Body of pancreas (tissue), 4 donors: ENCODE data around the gene PSMA3. TPM values are rescaled to one million over a fixed set of nuclear protein-coding genes. Genes with fewer than 3 reads are reported as not detected.

ENCODE experiments used
- ATAC-seq: fragments of 150-250 bp; one replicate; pipeline ENCODE4 v1.9.1; 2016
- DNase-seq, 4 donors: peaks; one replicate each; pipeline ENCODE4 v3.0.0-alpha.2; 2019
- H3K27ac ChIP-seq, 4 donors: fragments of 200-600 bp; sonication (generic); 1 replicate in 3 of 4; 2 replicates in 1 of 4; pipeline versions ENCODE4 v1.5.1 to v1.6.1; 2016 to 2019; ENCODE audit warnings: mild to moderate bottlenecking in 1 of 4, mixed read lengths in 1 of 4, moderate library complexity in 1 of 4
- H3K27me3 ChIP-seq, 2 donors: fragments of 200-600 bp; sonication (generic); one replicate each; pipeline ENCODE4 v1.6.0; 2016; ENCODE audit warnings: mild to moderate bottlenecking in 1 of 2
- H3K36me3 ChIP-seq, 2 donors: fragments of 200-600 bp; sonication (generic); replicated peaks in 1 of 2; 2 replicates each; pipeline ENCODE4 v1.5.1; 2016; ENCODE audit warnings: low read depth in 2 of 2; ENCODE audit not compliant: insufficient read depth in 1 of 2
- H3K4me1 ChIP-seq: fragments of 200-600 bp; sonication (generic); one replicate; pipeline ENCODE4 v1.6.0; 2016
- H3K4me3 ChIP-seq, 2 donors: fragments of 200-600 bp; sonication (generic); 1 replicate in 1 of 2; 2 replicates in 1 of 2; pipeline ENCODE4 v1.5.1; 2016 to 2019
- H3K9me3 ChIP-seq, 3 donors: fragments of 200-600 bp; sonication (generic); 1 replicate in 2 of 3; 2 replicates in 1 of 3; pipeline ENCODE4 v1.5.1; 2016
- POLR2A ChIP-seq, 3 donors: fragments of 450-650 bp; IDR thresholded peaks; one replicate each; pipeline ENCODE4 v1.6.1; 2016; ENCODE audit warnings: antibody characterized with exemption in 3 of 3, mild to moderate bottlenecking in 2 of 3
- WGBS, 2 donors: methylation state at CpG; one replicate each; pipeline ENCODE4 v1.1.5; 2017; 5-methylcytosine and 5-hydroxymethylcytosine counted together
- intact Hi-C: fragments of 100-400 bp; cut with DNase I; formaldehyde crosslinking; loops from one replicate; pipeline ENCODE4 v1.15.1; 2023
- total RNA-seq, 2 donors: library from RNA; depleted of rRNA; stranded (reverse); fragments of >200 nt; gene quantifications; one replicate each; pipeline ENCODE4 v1.1.0, GENCODE V29; 2016
- TF ChIP-seq, protein P1 (sequence below), 7 experiments: fragments of 450-650 bp in 4 of 7; fragments of 200-600 bp in 3 of 7; sonication (generic) in 3 of 7; IDR thresholded peaks; one replicate each; pipeline ENCODE4 v1.5.1; 2016 to 2019; ENCODE audit warnings: antibody characterized with exemption in 7 of 7

Gene PSMA3
- total RNA-seq, 2 donors from 2014 or later = 59.7 to 77.0 TPM

DNA sequence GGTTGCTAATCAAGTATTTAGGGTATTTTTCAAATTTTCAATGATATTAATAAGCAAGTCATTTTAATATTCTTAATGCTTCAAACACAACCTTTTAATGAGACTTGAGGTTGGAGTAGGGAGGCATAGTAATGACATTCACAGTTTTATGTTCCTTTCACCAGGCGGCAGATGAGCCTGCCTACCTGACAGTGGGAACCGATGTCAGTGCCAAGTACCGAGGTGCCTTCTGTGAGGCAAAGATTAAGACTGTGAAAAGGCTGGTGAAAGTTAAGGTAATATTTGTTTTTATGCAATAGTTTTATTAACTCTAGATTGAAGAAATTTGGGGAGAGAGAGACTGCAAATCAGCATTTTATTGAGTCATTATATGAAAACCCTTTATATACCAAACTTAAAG lies 56.8 kb downstream of the PSMA3 start:
- H3K27ac ChIP-seq = no peak overlapping the region
- 57 to 64% methylated on average over 3 of the region's 3 CpGs for WGBS, 2 donors
- DNase-seq (no peak), ATAC-seq (no peak)
- H3K36me3 ChIP-seq = peaks cover 0 to 7% of the 10 kb centered on the region in 2 donors
- TF ChIP-seq, protein P1, sequence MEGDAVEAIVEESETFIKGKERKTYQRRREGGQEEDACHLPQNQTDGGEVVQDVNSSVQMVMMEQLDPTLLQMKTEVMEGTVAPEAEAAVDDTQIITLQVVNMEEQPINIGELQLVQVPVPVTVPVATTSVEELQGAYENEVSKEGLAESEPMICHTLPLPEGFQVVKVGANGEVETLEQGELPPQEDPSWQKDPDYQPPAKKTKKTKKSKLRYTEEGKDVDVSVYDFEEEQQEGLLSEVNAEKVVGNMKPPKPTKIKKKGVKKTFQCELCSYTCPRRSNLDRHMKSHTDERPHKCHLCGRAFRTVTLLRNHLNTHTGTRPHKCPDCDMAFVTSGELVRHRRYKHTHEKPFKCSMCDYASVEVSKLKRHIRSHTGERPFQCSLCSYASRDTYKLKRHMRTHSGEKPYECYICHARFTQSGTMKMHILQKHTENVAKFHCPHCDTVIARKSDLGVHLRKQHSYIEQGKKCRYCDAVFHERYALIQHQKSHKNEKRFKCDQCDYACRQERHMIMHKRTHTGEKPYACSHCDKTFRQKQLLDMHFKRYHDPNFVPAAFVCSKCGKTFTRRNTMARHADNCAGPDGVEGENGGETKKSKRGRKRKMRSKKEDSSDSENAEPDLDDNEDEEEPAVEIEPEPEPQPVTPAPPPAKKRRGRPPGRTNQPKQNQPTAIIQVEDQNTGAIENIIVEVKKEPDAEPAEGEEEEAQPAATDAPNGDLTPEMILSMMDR (IDR thresholded peaks at IDR 0.05) = no peak
- TF ChIP-seq POLR2A (IDR thresholded peaks at IDR 0.05) = no peak
- H3K27me3 ChIP-seq = no peaks in the 10 kb centered on the region
- intact Hi-C loops = no loop called here
- peaks cover 7% of the 10 kb centered on the region for H3K4me1 ChIP-seq
- no peaks in the 10 kb centered on the region for H3K9me3 ChIP-seq
- H3K4me3 ChIP-seq = no peak overlapping the region

DNA sequence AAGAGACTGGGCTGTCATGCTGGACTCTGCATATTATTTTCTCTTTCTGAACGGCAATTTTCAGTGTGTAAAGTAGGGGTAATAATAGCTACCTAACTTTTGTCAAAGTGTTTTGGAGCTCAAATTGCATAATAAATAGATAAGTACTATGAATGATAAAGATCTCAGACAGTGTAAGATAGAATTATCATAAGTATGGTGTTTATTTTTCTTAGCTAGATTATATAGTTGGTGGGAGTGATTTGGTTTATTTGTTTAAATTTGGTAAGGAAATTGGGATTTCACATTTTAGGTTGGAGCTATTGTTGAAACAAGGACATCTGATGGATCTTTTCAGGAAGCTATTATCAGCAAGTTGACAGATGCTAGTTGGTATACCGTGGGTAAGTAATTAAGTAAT lies 61.1 kb downstream of the PSMA3 start:
- no peaks in the 10 kb centered on the region for H3K9me3 ChIP-seq
- 65 to 69% methylated on average over 2 of the region's 2 CpGs for WGBS, 2 donors
- TF ChIP-seq, protein P1 (IDR thresholded peaks at IDR 0.05) = no peak
- TF ChIP-seq POLR2A (IDR thresholded peaks at IDR 0.05) = no peak
- H3K27ac ChIP-seq = no peak overlapping the region
- peaks cover 7% of the 10 kb centered on the region for H3K4me1 ChIP-seq
- ATAC-seq (no peak), DNase-seq (no peak)
- intact Hi-C loops = no loop called here
- no peaks in the 10 kb centered on the region for H3K27me3 ChIP-seq
- H3K4me3 ChIP-seq = no peak overlapping the region
- peaks cover 0 to 9% of the 10 kb centered on the region in 2 donors for H3K36me3 ChIP-seq

DNA sequence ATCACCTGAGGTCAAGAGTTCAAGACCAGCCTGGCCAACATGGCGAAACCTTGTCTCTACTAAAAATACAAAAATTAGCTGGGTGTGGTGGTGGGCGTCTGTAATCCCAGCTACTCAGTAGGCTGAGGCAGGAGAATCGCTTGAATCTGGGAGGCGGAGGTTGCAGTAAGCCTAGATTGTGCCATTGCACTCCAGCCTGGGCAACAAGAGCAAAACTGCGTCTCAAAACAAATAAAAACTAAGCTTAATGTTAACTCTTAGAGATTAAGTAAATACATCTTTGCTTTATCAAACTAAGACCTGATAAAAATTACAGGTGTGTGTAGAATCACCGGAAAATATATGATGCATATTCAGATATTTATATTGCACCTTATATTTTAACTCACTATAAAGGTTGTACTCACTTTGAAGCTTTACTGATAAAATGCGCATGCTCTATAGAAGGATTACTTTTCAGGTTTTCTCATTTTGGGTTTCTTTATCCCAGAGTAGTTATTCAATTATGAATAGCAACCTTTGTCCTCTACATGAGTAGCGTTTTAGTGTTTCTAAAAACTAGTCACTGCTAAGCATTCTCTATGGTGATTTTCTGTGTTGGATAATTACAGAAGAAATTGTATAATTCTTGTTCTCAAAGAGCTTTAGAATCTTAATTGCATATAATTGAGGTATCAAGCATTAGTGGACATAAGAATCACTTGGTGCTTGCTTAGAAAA lies 63.1 kb downstream of the PSMA3 start:
- no peak for TF ChIP-seq POLR2A (IDR thresholded peaks at IDR 0.05)
- TF ChIP-seq, protein P1 (IDR thresholded peaks at IDR 0.05) = no peak
- intact Hi-C loops = no loop called here
- no peak overlapping the region for H3K27ac ChIP-seq
- H3K36me3 ChIP-seq = peaks cover 0 to 11% of the 10 kb centered on the region in 2 donors
- H3K9me3 ChIP-seq = no peaks in the 10 kb centered on the region
- no peak overlapping the region for H3K4me3 ChIP-seq
- ATAC-seq (no peak), DNase-seq (no peak)
- H3K4me1 ChIP-seq = peaks cover 5% of the 10 kb centered on the region
- H3K27me3 ChIP-seq = no peaks in the 10 kb centered on the region
- 63 to 73% methylated on average over 8 of the region's 8 CpGs for WGBS, 2 donors

DNA sequence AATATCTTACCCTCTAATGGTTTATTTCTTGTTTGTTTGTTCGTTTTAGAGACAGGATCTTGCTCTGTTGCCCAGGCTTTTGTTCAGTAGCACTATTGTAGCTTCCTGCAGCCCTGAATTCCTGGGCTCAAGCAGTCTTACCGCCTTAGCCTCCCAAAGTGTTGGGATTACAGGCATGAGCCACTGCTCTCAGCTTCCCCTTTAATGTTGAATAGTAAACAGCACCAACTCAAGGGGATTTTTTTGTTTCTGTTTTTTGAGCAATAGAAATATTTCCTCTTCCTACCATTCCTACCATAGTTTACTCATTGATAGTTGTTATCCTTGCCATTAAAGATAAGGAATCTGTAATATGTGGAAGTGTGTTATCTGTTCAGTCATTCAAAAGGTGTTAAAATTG lies 64.4 kb downstream of the PSMA3 start:
- ATAC-seq = no peak
- WGBS, 2 donors = 83 to 85% methylated on average over 2 of the region's 2 CpGs
- no peak overlapping the region for H3K27ac ChIP-seq

More for the DNA sequence above, 64.4 kb downstream of the PSMA3 start:
- intact Hi-C loops = no loop called here
- H3K27me3 ChIP-seq = no peaks in the 10 kb centered on the region
- no peak for TF ChIP-seq POLR2A (IDR thresholded peaks at IDR 0.05)
- TF ChIP-seq, protein P1 (IDR thresholded peaks at IDR 0.05) = no peak
- DNase-seq = no peak
- H3K36me3 ChIP-seq = peaks cover 0 to 11% of the 10 kb centered on the region in 2 donors
- no peaks in the 10 kb centered on the region for H3K9me3 ChIP-seq
- peaks cover 5% of the 10 kb centered on the region for H3K4me1 ChIP-seq
- H3K4me3 ChIP-seq = no peak overlapping the region
